Measurements from ENCODE around the gene PLEKHA3. TPM values are rescaled to one million over a fixed set of nuclear protein-coding genes. Genes with fewer than 3 reads are reported as not detected.

The PLEKHA3 gene
- polyA plus RNA-seq: 25.4 and 31.3 TPM in 2 replicates

GRCh38 chr2:178480227-178481181 lies at the start of gene PLEKHA3:
Gene PLEKHA3 (plus strand): TSS chr2:178480457. CDS start chr2:178480870, 413 bp downstream.

GRCh38 chr2:178450774-178451525 lies 29.3 kb upstream of the PLEKHA3 start, which contains the start of the genes PJVK and PRKRA:
Gene PJVK (plus strand): TSS chr2:178451378. CDS start chr2:178453410, 2,032 bp downstream.
Gene PRKRA (minus strand): TSS chr2:178451175. CDS start chr2:178451030, 145 bp downstream.

GRCh38 chr2:178478439-178479274 lies 1.6 kb upstream of the PLEKHA3 start, which contains the start of gene FKBP7:
Gene FKBP7 (minus strand): TSS chr2:178478600. CDS start chr2:178478499, 101 bp downstream.

Other genes with a start within 250 kb of the PLEKHA3 start
- 53.7 and 59.0 TPM in 2 replicates for gene PRKRA, start 29.3 kb upstream of the PLEKHA3 start, polyA plus RNA-seq
- gene PJVK, start 29.1 kb upstream of the PLEKHA3 start, polyA plus RNA-seq: 6.1 and 6.6 TPM in 2 replicates
- 30.1 and 36.9 TPM in 2 replicates for gene FKBP7, start 1.9 kb upstream of the PLEKHA3 start, polyA plus RNA-seq